SK-N-SH (cell line): Measurements from ENCODE around the gene GPR107. TPM values are rescaled to one million over a fixed set of nuclear protein-coding genes. Genes with fewer than 3 reads are reported as not detected.

ENCODE experiments used
- CTCF ChIA-PET: fragments of 300-600, 350-600 bp; formaldehyde crosslinking; extraction: SDS; loops from one replicate; lab custom pipeline; 2021; lab: Yijun Ruan, JAX
- POLR2A ChIA-PET: fragments of 350-600 bp; sonication (Branson Sonifier 250); formaldehyde crosslinking; extraction: SDS; loops from one replicate; lab custom pipeline; 2020; ENCODE audit warnings: antibody characterized with exemption, inconsistent platforms; lab: Yijun Ruan, JAX
- DNase-seq: peaks from one replicate; pipeline ENCODE4 v3.0.0; 2012
- H2AFZ ChIP-seq: fragments of 200-600 bp; sonication (generic); 2 replicates; pipeline ENCODE4 v1.8.1; 2016; ENCODE audit warnings: antibody characterized with exemption, mild to moderate bottlenecking, low read depth
- H3F3A ChIP-seq: fragments of 200-600 bp; sonication (generic); replicated peaks from 2 replicates; pipeline ENCODE3; 2016; ENCODE audit warnings: antibody characterized with exemption, mild to moderate bottlenecking; ENCODE audit not compliant: insufficient read depth
- H3K27ac ChIP-seq, 2 experiments: fragments of 200-500 bp in 1 of 2; fragments of 200-600 bp in 1 of 2; sonication (Bioruptor generic) in 1 of 2; sonication (generic), shearing (Covaris generic) in 1 of 2; 2 replicates each; pipeline versions ENCODE4 v1.5.1 to v1.6.1; 2014 to 2016; ENCODE audit warnings: low read depth in 2 of 2, inconsistent platforms in 1 of 2, low read length in 1 of 2, mild to moderate bottlenecking in 1 of 2, mixed read lengths in 1 of 2
- H3K27me3 ChIP-seq: fragments of 200-600 bp; sonication (generic), shearing (Covaris generic); 2 replicates; pipeline ENCODE4 v1.6.1; 2016; ENCODE audit warnings: mixed run types; ENCODE audit not compliant: insufficient read depth
- H3K36me3 ChIP-seq, 2 experiments: fragments of 200-500 bp in 1 of 2; fragments of 200-600 bp in 1 of 2; sonication (Bioruptor generic) in 1 of 2; sonication (generic) in 1 of 2; replicated peaks in 1 of 2; 2 replicates each; pipeline versions ENCODE3 to v1.5.1; 2014 to 2016; ENCODE audit warnings: low read length in 1 of 2, mild to moderate bottlenecking in 1 of 2; ENCODE audit not compliant: insufficient read depth in 2 of 2, control insufficient read depth in 1 of 2
- H3K4me1 ChIP-seq, 2 experiments: fragments of 200-500 bp in 1 of 2; fragments of 200-600 bp in 1 of 2; sonication (Bioruptor generic) in 1 of 2; sonication (generic), shearing (Covaris generic) in 1 of 2; 2 replicates each; pipeline versions ENCODE4 v1.5.1 to v1.6.1; 2014 to 2016; ENCODE audit warnings: low read depth in 1 of 2, low read length in 1 of 2, mixed run types in 1 of 2; ENCODE audit not compliant: insufficient read depth in 2 of 2, control insufficient read depth in 1 of 2
- H3K4me2 ChIP-seq: fragments of 200-600 bp; sonication (generic), shearing (Covaris generic); 2 replicates; pipeline ENCODE4 v1.6.1; 2017; ENCODE audit warnings: mixed run types
- H3K4me3 ChIP-seq, 2 experiments: fragments of 200-500 bp in 1 of 2; fragments of 200-600 bp in 1 of 2; sonication (Bioruptor generic) in 1 of 2; sonication (generic), shearing (Covaris generic) in 1 of 2; 2 replicates each; pipeline versions ENCODE4 v1.5.1 to v1.8.1; 2014 to 2016; ENCODE audit warnings: low read depth in 2 of 2, inconsistent platforms in 1 of 2, low read length in 1 of 2, mild to moderate bottlenecking in 1 of 2, mixed read lengths in 1 of 2, moderate library complexity in 1 of 2
- H3K79me2 ChIP-seq: fragments of 200-600 bp; sonication (generic); 2 replicates; pipeline ENCODE4 v1.8.1; 2017; ENCODE audit warnings: mild to moderate bottlenecking; ENCODE audit not compliant: insufficient read depth
- H3K9ac ChIP-seq: fragments of 200-600 bp; sonication (generic); 2 replicates; pipeline ENCODE4 v1.6.1; 2017; ENCODE audit warnings: mixed run types
- H3K9me2 ChIP-seq: fragments of 200-600 bp; sonication (generic); 2 replicates; pipeline ENCODE4 v1.6.1; 2017; ENCODE audit warnings: mixed run types
- H3K9me3 ChIP-seq: fragments of 200-600 bp; sonication (generic); 2 replicates; pipeline ENCODE4 v1.6.1; 2017; ENCODE audit warnings: mixed run types, mild to moderate bottlenecking, moderate library complexity
- H4K20me1 ChIP-seq: fragments of 200-600 bp; sonication (generic); 2 replicates; pipeline ENCODE4 v1.6.1; 2017; ENCODE audit warnings: mild to moderate bottlenecking, mixed run types; ENCODE audit not compliant: insufficient read depth
- CHD2 ChIP-seq: fragments of 150-350 bp; IDR thresholded peaks from 2 replicates; pipeline ENCODE4 v1.6.1; 2018; ENCODE audit warnings: low read length; ENCODE audit not compliant: partially characterized antibody
- ELF1 ChIP-seq: IDR thresholded peaks from 2 replicates; pipeline ENCODE4 v1.4.0; 2012
- EZH2phosphoT487 ChIP-seq: fragments of 200-600 bp; sonication (generic); IDR thresholded peaks from 2 replicates; pipeline ENCODE4 v1.6.1; 2017; ENCODE audit warnings: low read depth, mixed run types, mild to moderate bottlenecking, antibody characterized with exemption, moderate library complexity, borderline replicate concordance
- FOSL2 ChIP-seq: IDR thresholded peaks from 2 replicates; pipeline ENCODE4 v1.4.0; 2012; ENCODE audit warnings: low read depth, mild to moderate bottlenecking, moderate library complexity, borderline replicate concordance
- FOXJ3 ChIP-seq: sonication (generic); formaldehyde crosslinking; IDR thresholded peaks from 2 replicates; pipeline ENCODE4 v1.5.1; 2020; ENCODE audit warnings: mild to moderate bottlenecking, missing genetic modification reagents
- JUND ChIP-seq: IDR thresholded peaks from 2 replicates; pipeline ENCODE4 v1.4.0; 2012
- MXI1 ChIP-seq: IDR thresholded peaks from 2 replicates; pipeline ENCODE4 v1.6.1; 2012; ENCODE audit warnings: mild to moderate bottlenecking, low read depth, low read length, improper control_type of control experiment
- NFIC ChIP-seq: IDR thresholded peaks from 2 replicates; pipeline ENCODE4 v1.4.0; 2012; ENCODE audit warnings: borderline replicate concordance
- NRF1 ChIP-seq: IDR thresholded peaks from 2 replicates; pipeline ENCODE4 v1.6.1; 2012; ENCODE audit warnings: low read depth, mild to moderate bottlenecking, low read length
- POLR2AphosphoS5 ChIP-seq: IDR thresholded peaks from 2 replicates; pipeline ENCODE4 v1.6.1; 2012; ENCODE audit warnings: low read depth, low read length
- RAD21 ChIP-seq: IDR thresholded peaks from 2 replicates; pipeline ENCODE4 v1.6.1; 2012; ENCODE audit warnings: mild to moderate bottlenecking, low read length
- RCOR1 ChIP-seq: fragments of 150-350 bp; IDR thresholded peaks from 2 replicates; pipeline ENCODE4 v1.6.1; 2017; ENCODE audit warnings: antibody characterized with exemption, low read length
- RFX5 ChIP-seq: IDR thresholded peaks from 2 replicates; pipeline ENCODE4 v1.6.1; 2012; ENCODE audit warnings: mild to moderate bottlenecking, improper control_type of control experiment, low read length
- RXRA ChIP-seq: IDR thresholded peaks from 2 replicates; pipeline ENCODE4 v1.4.0; 2012; ENCODE audit warnings: low read depth, mild to moderate bottlenecking, borderline replicate concordance
- SIN3A ChIP-seq: IDR thresholded peaks from 2 replicates; pipeline ENCODE4 v1.6.1; 2012; ENCODE audit warnings: low read depth, mild to moderate bottlenecking, low read length, moderate library complexity, borderline replicate concordance
- SMC3 ChIP-seq: IDR thresholded peaks from 2 replicates; pipeline ENCODE4 v1.6.1; 2012; ENCODE audit warnings: low read depth, low read length, improper control_type of control experiment
- TAF1 ChIP-seq: IDR thresholded peaks from 2 replicates; pipeline ENCODE4 v1.6.1; 2012; ENCODE audit warnings: low read depth, mild to moderate bottlenecking, low read length, moderate library complexity, borderline replicate concordance
- TCF12 ChIP-seq: IDR thresholded peaks from 2 replicates; pipeline ENCODE4 v1.4.0; 2012
- TEAD4 ChIP-seq: IDR thresholded peaks from 2 replicates; pipeline ENCODE4 v1.4.0; 2012; ENCODE audit warnings: mild to moderate bottlenecking, borderline replicate concordance; ENCODE audit not compliant: insufficient read depth
- YY1 ChIP-seq: IDR thresholded peaks from 2 replicates; pipeline ENCODE4 v1.4.0; 2012; ENCODE audit warnings: low read depth, mild to moderate bottlenecking
- WGBS: methylation state at CpG from one replicate; pipeline ENCODE4 v1.1.6; 2017; ENCODE audit warnings: low lambda C conversion rate; 5-methylcytosine and 5-hydroxymethylcytosine counted together
- polyA plus RNA-seq, 3 experiments: library from polyadenylated mRNA; depleted of rRNA; stranded (reverse); fragments of >200 nt; gene quantifications; 2 replicates each; pipeline ENCODE4 v1.2.3, GENCODE V29; 2012
- TF ChIP-seq, protein P1 (sequence below): IDR thresholded peaks from 2 replicates; pipeline ENCODE4 v1.6.1; 2012; ENCODE audit warnings: mild to moderate bottlenecking, low read depth, low read length, moderate library complexity
- TF ChIP-seq, protein P2 (sequence below): IDR thresholded peaks from 2 replicates; pipeline ENCODE4 v1.4.0; 2012; ENCODE audit warnings: low read depth
- TF ChIP-seq, protein P3 (sequence below): IDR thresholded peaks from 2 replicates; pipeline ENCODE4 v1.4.0; 2012; ENCODE audit warnings: low read depth, borderline replicate concordance
- TF ChIP-seq, protein P4 (sequence below): fragments of 150-350 bp; IDR thresholded peaks from 2 replicates; pipeline ENCODE4 v1.6.1; 2017; ENCODE audit warnings: antibody characterized with exemption, low read length, low read depth, borderline replicate concordance
- TF ChIP-seq, protein P5 (sequence below): IDR thresholded peaks from 2 replicates; pipeline ENCODE4; 2012

Gene GPR107
- polyA plus RNA-seq, 1 of the 3 experiments (the other 2 are of a cell fraction) = 23.0 TPM

DNA sequence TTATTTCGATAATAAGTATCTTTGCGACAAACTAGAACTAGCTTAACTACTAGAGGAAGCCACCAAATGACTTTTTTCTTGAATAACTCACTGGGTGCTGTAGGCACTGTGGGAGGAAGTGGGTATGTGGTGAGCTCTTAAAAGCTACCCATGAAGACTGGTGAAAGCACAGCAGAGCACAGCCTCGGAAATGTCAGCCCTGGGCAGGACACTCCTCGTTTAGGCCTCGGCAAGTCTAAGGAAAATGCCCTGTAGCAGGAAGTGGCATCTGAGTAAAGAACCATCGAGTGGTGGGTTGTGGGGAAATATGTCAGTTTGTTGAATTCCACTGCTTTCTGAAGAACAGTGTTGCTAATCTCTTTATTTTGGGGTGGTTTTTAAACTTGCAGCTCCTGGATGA, 74.5 kb downstream of the GPR107 start (continued):
- TF ChIP-seq RFX5 (no peak), SIN3A (no peak), FOXJ3 (CRISPR knock-in tag) (no peak)

DNA sequence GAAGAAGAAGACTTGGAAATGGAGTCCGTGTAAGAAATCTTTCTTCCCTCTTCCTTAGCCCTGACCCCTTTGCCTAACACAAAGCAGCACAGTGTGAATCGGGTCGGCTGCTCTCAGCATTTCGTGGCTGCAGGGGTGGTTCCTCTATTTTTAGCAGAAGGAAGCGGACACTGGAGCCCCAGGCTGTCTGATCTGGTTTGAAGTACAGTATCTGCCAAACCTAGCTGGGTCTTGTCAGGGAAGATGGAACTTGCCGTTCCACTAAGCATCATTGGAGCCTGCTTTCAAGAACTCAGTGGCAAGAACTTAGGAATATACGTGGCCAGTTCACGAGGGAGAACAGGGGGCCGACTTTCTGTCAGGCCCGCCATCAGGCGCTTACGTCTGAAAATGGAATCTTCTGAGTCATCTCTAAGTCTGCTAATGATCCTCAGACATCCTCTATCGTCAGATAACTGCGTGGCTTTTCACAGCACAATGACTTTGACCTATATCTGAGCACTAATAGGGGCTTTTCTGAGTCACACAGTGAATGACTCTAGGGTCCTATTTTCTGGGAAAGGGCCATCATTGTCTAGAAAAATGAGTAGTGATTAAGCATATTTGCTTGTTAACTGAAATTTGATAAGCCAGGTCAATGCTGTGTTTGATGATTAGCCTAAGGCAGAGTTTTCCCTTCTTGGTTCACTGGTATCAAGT, 75.2 kb downstream of the GPR107 start:
- WGBS = 17% methylated on average over 14 of the region's 14 CpGs
- H3K27ac ChIP-seq = peak overlapping the region; percentile 77 to 98
- H3K9me3 ChIP-seq = no peaks in the 10 kb centered on the region
- H3K79me2 ChIP-seq = no peaks in the 10 kb centered on the region
- POLR2A ChIA-PET = no interaction called here
- no peaks in the 10 kb centered on the region for H3K9me2 ChIP-seq
- no peaks in the 10 kb centered on the region for H4K20me1 ChIP-seq
- peak overlapping the region; percentile 40 for H2AFZ ChIP-seq
- peaks cover 13 to 21% of the 10 kb centered on the region in 2 experiments for H3K4me1 ChIP-seq
- peak overlapping the region in 1 of 2 experiments; percentile 21; a peak in 1 of 4 replicates for H3K4me3 ChIP-seq
- H3K36me3 ChIP-seq = peaks cover 13 to 19% of the 10 kb centered on the region in 2 experiments
- no peak for DNase-seq
- peak overlapping the region; percentile 53 for H3K4me2 ChIP-seq
- CTCF ChIA-PET = interaction anchor here (1.6 to 1.9 kb wide), 2 partner anchors 21 to 91 kb away, joined by 3 to 6 read pairs; no protein-coding TSS in a partner anchor
- H3F3A ChIP-seq = peaks cover 35% of the 10 kb centered on the region
- H3K27me3 ChIP-seq = no peaks in the 10 kb centered on the region
- H3K9ac ChIP-seq = peak overlapping the region; percentile 72
- peak; percentile 74 for TF ChIP-seq JUND
- TF ChIP-seq, protein P1, sequence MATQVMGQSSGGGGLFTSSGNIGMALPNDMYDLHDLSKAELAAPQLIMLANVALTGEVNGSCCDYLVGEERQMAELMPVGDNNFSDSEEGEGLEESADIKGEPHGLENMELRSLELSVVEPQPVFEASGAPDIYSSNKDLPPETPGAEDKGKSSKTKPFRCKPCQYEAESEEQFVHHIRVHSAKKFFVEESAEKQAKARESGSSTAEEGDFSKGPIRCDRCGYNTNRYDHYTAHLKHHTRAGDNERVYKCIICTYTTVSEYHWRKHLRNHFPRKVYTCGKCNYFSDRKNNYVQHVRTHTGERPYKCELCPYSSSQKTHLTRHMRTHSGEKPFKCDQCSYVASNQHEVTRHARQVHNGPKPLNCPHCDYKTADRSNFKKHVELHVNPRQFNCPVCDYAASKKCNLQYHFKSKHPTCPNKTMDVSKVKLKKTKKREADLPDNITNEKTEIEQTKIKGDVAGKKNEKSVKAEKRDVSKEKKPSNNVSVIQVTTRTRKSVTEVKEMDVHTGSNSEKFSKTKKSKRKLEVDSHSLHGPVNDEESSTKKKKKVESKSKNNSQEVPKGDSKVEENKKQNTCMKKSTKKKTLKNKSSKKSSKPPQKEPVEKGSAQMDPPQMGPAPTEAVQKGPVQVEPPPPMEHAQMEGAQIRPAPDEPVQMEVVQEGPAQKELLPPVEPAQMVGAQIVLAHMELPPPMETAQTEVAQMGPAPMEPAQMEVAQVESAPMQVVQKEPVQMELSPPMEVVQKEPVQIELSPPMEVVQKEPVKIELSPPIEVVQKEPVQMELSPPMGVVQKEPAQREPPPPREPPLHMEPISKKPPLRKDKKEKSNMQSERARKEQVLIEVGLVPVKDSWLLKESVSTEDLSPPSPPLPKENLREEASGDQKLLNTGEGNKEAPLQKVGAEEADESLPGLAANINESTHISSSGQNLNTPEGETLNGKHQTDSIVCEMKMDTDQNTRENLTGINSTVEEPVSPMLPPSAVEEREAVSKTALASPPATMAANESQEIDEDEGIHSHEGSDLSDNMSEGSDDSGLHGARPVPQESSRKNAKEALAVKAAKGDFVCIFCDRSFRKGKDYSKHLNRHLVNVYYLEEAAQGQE = no peak
- TF ChIP-seq TAF1 = no peak
- no peak for TF ChIP-seq RAD21
- TF ChIP-seq EZH2phosphoT487 = no peak
- peak; percentile 10; the same call in 1 of the 2 replicates for TF ChIP-seq NFIC
- TF ChIP-seq CHD2 = no peak
- no peak for TF ChIP-seq NRF1
- TF ChIP-seq YY1 = peak; percentile 79
- TF ChIP-seq POLR2AphosphoS5 = peak; percentile 48; the same call in 1 of the 2 replicates
- TF ChIP-seq TCF12 = peak; percentile 74
- peak; percentile 84 for TF ChIP-seq FOSL2
- TF ChIP-seq MXI1 = no peak
- no peak for TF ChIP-seq SMC3
- TF ChIP-seq, protein P2, sequence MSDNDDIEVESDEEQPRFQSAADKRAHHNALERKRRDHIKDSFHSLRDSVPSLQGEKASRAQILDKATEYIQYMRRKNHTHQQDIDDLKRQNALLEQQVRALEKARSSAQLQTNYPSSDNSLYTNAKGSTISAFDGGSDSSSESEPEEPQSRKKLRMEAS = peak; percentile 73
- TF ChIP-seq, protein P3, sequence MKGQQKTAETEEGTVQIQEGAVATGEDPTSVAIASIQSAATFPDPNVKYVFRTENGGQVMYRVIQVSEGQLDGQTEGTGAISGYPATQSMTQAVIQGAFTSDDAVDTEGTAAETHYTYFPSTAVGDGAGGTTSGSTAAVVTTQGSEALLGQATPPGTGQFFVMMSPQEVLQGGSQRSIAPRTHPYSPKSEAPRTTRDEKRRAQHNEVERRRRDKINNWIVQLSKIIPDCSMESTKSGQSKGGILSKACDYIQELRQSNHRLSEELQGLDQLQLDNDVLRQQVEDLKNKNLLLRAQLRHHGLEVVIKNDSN = no peak
- TF ChIP-seq TEAD4 = 0 out of 2 replicates have a peak, but pooled peaks have one; percentile 27
- TF ChIP-seq, protein P4, sequence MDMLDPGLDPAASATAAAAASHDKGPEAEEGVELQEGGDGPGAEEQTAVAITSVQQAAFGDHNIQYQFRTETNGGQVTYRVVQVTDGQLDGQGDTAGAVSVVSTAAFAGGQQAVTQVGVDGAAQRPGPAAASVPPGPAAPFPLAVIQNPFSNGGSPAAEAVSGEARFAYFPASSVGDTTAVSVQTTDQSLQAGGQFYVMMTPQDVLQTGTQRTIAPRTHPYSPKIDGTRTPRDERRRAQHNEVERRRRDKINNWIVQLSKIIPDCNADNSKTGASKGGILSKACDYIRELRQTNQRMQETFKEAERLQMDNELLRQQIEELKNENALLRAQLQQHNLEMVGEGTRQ = no peak
- no peak; the same call in 1 of the 2 replicates for TF ChIP-seq SIN3A
- TF ChIP-seq ELF1 = no peak
- no peak for TF ChIP-seq FOXJ3 (CRISPR knock-in tag)
- TF ChIP-seq RFX5 = no peak
- TF ChIP-seq, protein P5, sequence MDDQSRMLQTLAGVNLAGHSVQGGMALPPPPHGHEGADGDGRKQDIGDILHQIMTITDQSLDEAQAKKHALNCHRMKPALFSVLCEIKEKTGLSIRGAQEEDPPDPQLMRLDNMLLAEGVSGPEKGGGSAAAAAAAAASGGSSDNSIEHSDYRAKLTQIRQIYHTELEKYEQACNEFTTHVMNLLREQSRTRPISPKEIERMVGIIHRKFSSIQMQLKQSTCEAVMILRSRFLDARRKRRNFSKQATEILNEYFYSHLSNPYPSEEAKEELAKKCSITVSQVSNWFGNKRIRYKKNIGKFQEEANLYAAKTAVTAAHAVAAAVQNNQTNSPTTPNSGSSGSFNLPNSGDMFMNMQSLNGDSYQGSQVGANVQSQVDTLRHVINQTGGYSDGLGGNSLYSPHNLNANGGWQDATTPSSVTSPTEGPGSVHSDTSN = peak; percentile 47; the same call in 1 of the 2 replicates
- TF ChIP-seq RXRA = peak; percentile 48; the same call in 1 of the 2 replicates
- TF ChIP-seq RCOR1 = no peak
